SK-N-SH treated with all-trans-retinoic acid at 6 μM for 48 hours (cell line): ENCODE results near the gene DCAF15.

ENCODE experiments used
- ARNTL ChIP-seq: fragments of 450-650 bp; formaldehyde crosslinking; IDR thresholded peaks from 2 replicates; pipeline ENCODE4 v1.5.0; 2020; ENCODE audit warnings: low read depth, mild to moderate bottlenecking, moderate library complexity, borderline replicate concordance
- GLIS3 ChIP-seq: fragments of 250-450 bp; sonication (Bioruptor Pico); IDR thresholded peaks from 2 replicates; pipeline ENCODE4 v1.5.0; 2020; ENCODE audit warnings: mild to moderate bottlenecking, moderate library complexity
- POU6F1 ChIP-seq: fragments of 250-450 bp; sonication (Bioruptor Pico); IDR thresholded peaks from 2 replicates; pipeline ENCODE4 v1.8.0; 2021; ENCODE audit warnings: low read depth, mild to moderate bottlenecking, moderate library complexity, borderline replicate concordance

GRCh38 chr19:13955662-13956364 is 3.5 kb downstream of the DCAF15 start:
- TF ChIP-seq ARNTL (no peak), POU6F1 (CRISPR knock-in tag) (no peak), GLIS3 (CRISPR knock-in tag) (no peak)
